ENCODE measurements around the gene MAD1L1.
"Not testable (repeated sequence)": the region's sequence is repeated elsewhere in the genome, so short reads cannot be mapped to it uniquely, and the experiment has no call there.

Gene MAD1L1

DNA sequence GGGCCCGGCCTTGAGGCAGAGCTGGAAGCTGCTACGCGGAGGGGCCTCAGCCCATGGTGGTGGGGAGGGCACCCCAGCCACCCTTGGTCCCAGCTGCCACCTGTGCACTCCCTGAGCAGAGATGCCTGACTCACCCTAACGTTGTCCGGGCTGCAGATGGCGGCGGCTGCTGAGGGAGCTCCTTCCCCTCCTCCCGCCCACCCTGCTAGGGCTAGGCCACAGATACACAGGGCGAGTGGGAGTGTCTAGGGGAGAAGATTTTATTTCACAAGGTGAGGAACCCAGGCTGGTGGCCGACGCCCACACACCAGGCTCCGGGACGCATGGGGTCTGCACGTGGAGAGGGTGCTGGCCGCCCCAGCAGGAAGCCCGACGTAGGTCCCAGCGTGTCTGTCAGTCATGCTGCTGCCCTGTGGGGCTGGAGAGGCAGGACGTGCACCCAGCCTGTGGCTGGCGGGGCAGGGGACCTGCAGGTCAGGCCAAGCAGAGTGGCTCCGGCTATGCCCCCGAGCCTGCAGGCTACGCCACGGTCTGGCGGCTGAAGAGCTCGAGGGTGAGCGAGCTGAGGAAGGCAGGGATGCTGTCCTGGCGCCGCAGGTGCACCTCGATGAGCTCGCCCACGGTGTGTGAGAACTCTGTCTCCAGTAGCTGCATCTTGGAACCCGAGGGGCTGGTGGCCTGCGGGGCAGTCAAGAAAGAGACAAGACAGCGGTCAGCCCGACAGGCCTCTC, 417.0 kb downstream of the MAD1L1 start:
- ATAC-seq: not testable (repeated sequence)

DNA sequence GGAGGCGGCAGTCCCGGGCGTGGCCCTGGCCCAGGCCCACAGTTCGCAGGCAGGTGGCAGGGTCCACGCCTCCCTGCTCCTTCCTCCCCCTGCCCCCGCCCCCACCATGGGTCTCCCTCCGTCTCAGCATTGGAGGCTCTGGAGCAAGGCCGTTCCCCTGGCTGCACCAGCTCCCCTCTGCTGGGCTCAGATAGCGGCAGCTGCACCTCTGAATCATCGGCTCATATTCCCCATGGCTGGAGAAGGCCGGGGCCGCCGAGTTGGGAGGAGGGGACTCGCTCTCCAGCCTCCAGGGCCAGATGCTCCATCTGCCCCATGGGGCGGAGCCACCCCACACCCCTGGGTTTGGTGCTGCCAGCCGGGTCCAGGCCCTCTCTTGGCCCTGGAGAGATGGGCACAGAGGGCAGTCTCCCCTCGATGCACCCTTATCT, 417.7 kb downstream of the MAD1L1 start:
- ATAC-seq: peak; percentile 15; the same call in 2 of the 3 replicates
- TF ChIP-seq OSR1 (CRISPR knock-in tag; IDR thresholded peaks at IDR 0.05) (no peak), BACH2 (CRISPR knock-in tag; IDR thresholded peaks at IDR 0.05; ENCODE audit: borderline replicate concordance) (no peak), ZNF565 (CRISPR knock-in tag; conservative IDR thresholded peaks at IDR 0.05; ENCODE audit: low read depth) (no peak)

DNA sequence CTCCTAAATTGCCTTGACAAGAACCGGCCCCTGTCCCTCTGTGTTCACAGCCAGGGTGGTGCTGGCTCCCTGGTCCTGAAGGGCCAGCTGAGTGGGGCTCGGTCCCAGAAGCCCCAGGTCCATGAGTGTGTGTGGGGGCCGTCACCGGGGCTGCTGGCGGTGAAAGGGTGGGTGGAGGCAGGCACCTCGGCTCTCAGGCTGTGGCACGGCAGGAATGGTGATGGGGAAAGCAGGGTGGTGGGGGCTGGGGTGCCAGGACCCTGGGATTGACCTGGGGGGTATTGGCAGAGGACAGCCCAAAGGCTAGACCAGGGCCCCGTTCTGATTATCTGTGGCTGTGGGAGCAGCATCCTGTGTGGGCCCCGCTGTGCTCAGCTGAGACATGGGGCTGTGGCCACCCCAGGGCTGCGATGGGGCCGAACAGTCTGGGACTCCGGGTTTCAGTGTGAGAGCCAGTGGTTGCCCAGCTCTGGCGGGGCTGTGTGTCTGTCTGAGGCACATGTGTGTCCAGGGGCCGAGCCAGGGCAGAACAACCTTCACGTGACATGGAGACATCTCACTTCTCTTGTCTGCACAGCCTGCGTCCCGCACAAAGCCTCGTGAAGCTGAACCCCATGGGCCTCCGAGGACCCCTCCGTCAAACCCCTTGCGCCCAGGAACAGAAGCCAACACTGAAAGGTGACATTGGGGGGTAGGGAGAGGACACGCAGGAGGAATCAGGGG, 418.5 kb downstream of the MAD1L1 start:
- no peak for ATAC-seq
- TF ChIP-seq ZNF70 (CRISPR knock-in tag; IDR thresholded peaks at IDR 0.05): no peak
- TF ChIP-seq ESRRG (CRISPR knock-in tag; IDR thresholded peaks at IDR 0.05): no peak
- TF ChIP-seq GLIS3 (CRISPR knock-in tag; IDR thresholded peaks at IDR 0.05): no peak

DNA sequence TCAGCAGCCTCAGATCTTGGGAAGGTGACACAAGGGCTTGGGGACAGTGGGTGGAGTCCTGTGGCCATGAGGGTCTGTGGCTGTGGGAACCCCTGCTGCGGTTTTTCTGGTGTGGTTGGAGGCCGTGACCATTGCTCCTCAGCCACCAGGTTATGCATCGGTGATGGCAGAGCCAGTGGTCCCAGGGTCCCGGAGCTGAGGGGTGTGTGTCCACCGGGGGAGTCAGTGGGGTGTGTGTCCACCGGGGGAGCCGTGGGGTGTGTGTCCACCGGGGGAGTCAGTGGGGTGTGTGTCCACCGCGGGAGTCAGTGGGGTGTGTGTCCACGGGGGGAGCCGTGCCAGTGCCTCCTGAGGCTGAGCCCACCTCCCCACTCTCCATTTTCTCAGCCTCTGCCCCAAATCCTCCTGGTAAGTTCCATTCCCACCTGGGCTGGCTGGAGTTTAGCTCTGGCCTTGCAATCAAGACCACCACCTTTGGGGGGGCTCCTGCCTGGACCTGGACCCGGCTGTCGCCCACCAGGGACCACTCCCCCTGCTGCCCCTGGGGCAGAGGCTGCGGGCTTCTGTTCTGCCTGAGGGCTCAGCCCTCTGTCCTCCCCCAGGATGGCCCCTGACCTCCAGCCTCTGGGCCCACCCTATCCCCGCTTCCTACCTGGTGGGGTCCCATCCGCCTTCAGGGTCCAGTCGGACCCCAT, 419.2 kb downstream of the MAD1L1 start:
- ATAC-seq: no peak
- no peak for TF ChIP-seq SNAI2 (CRISPR knock-in tag; IDR thresholded peaks at IDR 0.05)
- no peak for TF ChIP-seq ZNF8 (CRISPR knock-in tag; IDR thresholded peaks at IDR 0.05)
- TF ChIP-seq ZFP3 (CRISPR knock-in tag; IDR thresholded peaks at IDR 0.05): no peak
- no peak for TF ChIP-seq BACH2 (CRISPR knock-in tag; IDR thresholded peaks at IDR 0.05; ENCODE audit: borderline replicate concordance)
- no peak for TF ChIP-seq TOX (CRISPR knock-in tag; IDR thresholded peaks at IDR 0.05; ENCODE audit: borderline replicate concordance)
- TF ChIP-seq ZNF565 (CRISPR knock-in tag; conservative IDR thresholded peaks at IDR 0.05; ENCODE audit: low read depth): no peak
- no peak for TF ChIP-seq ZNF70 (CRISPR knock-in tag; IDR thresholded peaks at IDR 0.05)
- TF ChIP-seq, protein P1, sequence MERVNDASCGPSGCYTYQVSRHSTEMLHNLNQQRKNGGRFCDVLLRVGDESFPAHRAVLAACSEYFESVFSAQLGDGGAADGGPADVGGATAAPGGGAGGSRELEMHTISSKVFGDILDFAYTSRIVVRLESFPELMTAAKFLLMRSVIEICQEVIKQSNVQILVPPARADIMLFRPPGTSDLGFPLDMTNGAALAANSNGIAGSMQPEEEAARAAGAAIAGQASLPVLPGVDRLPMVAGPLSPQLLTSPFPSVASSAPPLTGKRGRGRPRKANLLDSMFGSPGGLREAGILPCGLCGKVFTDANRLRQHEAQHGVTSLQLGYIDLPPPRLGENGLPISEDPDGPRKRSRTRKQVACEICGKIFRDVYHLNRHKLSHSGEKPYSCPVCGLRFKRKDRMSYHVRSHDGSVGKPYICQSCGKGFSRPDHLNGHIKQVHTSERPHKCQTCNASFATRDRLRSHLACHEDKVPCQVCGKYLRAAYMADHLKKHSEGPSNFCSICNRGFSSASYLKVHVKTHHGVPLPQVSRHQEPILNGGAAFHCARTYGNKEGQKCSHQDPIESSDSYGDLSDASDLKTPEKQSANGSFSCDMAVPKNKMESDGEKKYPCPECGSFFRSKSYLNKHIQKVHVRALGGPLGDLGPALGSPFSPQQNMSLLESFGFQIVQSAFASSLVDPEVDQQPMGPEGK (CRISPR knock-in tag; IDR thresholded peaks at IDR 0.05; ENCODE audit: borderline replicate concordance): no peak
- TF ChIP-seq, protein P2, sequence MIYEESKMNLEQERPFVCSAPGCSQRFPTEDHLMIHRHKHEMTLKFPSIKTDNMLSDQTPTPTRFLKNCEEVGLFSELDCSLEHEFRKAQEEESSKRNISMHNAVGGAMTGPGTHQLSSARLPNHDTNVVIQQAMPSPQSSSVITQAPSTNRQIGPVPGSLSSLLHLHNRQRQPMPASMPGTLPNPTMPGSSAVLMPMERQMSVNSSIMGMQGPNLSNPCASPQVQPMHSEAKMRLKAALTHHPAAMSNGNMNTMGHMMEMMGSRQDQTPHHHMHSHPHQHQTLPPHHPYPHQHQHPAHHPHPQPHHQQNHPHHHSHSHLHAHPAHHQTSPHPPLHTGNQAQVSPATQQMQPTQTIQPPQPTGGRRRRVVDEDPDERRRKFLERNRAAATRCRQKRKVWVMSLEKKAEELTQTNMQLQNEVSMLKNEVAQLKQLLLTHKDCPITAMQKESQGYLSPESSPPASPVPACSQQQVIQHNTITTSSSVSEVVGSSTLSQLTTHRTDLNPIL (CRISPR knock-in tag; IDR thresholded peaks at IDR 0.05; ENCODE audit: low read depth): no peak
- no peak for TF ChIP-seq CSDC2 (CRISPR knock-in tag; IDR thresholded peaks at IDR 0.05)
- TF ChIP-seq ARNTL (CRISPR knock-in tag; IDR thresholded peaks at IDR 0.05; ENCODE audit: borderline replicate concordance, low read depth): no peak
- TF ChIP-seq, protein P3, sequence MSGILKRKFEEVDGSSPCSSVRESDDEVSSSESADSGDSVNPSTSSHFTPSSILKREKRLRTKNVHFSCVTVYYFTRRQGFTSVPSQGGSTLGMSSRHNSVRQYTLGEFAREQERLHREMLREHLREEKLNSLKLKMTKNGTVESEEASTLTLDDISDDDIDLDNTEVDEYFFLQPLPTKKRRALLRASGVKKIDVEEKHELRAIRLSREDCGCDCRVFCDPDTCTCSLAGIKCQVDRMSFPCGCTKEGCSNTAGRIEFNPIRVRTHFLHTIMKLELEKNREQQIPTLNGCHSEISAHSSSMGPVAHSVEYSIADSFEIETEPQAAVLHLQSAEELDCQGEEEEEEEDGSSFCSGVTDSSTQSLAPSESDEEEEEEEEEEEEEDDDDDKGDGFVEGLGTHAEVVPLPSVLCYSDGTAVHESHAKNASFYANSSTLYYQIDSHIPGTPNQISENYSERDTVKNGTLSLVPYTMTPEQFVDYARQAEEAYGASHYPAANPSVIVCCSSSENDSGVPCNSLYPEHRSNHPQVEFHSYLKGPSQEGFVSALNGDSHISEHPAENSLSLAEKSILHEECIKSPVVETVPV (CRISPR knock-in tag; IDR thresholded peaks at IDR 0.05): no peak

DNA sequence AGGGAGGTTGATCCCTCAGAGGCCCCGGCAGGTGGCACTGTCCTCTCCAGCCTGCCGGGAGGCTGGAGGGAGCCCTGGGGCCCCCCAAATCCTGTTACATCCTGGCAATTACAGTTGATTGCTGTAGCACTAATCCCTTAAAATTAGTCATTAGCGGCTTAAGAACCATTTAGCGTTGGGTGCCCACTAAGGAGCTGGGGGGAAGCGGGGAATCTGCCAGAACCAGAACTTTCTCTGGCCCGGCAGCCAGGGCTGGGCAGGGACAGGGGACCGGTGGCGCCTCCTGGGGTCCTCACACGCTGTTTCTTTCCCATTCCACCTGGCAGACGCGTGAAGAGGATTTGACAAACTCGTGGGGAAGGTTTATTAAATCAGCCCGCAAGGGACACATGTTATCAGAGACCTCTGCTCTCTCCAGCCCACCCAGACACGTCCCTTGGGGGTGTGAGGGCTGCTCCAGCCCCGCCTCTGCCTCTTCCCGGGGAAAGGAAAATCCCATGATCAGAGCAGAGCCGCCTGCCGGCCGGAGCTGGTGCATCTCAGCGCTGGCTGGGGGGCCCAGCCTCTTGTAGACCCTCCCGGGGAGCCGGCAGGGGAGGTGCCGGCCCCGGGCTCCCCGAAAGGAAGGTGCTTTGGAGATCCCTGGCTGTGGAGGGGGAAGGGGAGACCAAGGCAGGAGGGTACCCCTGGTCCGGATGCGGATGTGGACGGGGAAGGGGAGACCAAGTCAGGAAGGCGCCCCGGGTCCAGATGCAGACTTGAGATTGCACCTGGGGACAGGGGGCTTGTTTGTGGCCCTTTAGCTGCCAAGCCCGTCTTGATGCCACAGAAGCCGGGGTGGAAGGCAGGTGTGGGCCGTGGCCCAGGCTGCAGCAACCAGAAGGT, 420.0 kb downstream of the MAD1L1 start:
- ATAC-seq: peak; percentile 32; the same call in 1 of the 3 replicates
- TF ChIP-seq ZFP3 (CRISPR knock-in tag; IDR thresholded peaks at IDR 0.05) (no peak), PPARA (CRISPR knock-in tag; IDR thresholded peaks at IDR 0.05; ENCODE audit: borderline replicate concordance) (no peak), TOX (CRISPR knock-in tag; IDR thresholded peaks at IDR 0.05; ENCODE audit: borderline replicate concordance) (no peak), CSDC2 (CRISPR knock-in tag; IDR thresholded peaks at IDR 0.05) (no peak), ZFP30 (CRISPR knock-in tag; IDR thresholded peaks at IDR 0.05) (no peak), ESRRG (CRISPR knock-in tag; IDR thresholded peaks at IDR 0.05) (no peak)
- TF ChIP-seq, protein P1 (CRISPR knock-in tag; IDR thresholded peaks at IDR 0.05; ENCODE audit: borderline replicate concordance): no peak
- TF ChIP-seq, protein P4, sequence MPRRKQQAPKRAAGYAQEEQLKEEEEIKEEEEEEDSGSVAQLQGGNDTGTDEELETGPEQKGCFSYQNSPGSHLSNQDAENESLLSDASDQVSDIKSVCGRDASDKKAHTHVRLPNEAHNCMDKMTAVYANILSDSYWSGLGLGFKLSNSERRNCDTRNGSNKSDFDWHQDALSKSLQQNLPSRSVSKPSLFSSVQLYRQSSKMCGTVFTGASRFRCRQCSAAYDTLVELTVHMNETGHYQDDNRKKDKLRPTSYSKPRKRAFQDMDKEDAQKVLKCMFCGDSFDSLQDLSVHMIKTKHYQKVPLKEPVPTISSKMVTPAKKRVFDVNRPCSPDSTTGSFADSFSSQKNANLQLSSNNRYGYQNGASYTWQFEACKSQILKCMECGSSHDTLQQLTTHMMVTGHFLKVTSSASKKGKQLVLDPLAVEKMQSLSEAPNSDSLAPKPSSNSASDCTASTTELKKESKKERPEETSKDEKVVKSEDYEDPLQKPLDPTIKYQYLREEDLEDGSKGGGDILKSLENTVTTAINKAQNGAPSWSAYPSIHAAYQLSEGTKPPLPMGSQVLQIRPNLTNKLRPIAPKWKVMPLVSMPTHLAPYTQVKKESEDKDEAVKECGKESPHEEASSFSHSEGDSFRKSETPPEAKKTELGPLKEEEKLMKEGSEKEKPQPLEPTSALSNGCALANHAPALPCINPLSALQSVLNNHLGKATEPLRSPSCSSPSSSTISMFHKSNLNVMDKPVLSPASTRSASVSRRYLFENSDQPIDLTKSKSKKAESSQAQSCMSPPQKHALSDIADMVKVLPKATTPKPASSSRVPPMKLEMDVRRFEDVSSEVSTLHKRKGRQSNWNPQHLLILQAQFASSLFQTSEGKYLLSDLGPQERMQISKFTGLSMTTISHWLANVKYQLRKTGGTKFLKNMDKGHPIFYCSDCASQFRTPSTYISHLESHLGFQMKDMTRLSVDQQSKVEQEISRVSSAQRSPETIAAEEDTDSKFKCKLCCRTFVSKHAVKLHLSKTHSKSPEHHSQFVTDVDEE (CRISPR knock-in tag; IDR thresholded peaks at IDR 0.05): no peak

All from SK-N-SH treated with all-trans-retinoic acid at 6 μM for 48 hours (cell line).